Measurements from ENCODE around the gene WDR70.
"Not testable (repeated sequence)": the region's sequence is repeated elsewhere in the genome, so short reads cannot be mapped to it uniquely, and the experiment has no call there.

WDR70 gene

GRCh38 chr5:37640088-37640487 is 261.0 kb downstream of the WDR70 start:
- no peak for DNase-seq (ENCODE audit: low read depth in 2 of 2)

- DNase-seq (ENCODE audit: low read depth in 2 of 2), result no peak
Measured at GRCh38 chr5:37641933-37642332, 262.8 kb downstream of the WDR70 start.

- no peak for DNase-seq (ENCODE audit: low read depth in 2 of 2)
Measured at GRCh38 chr5:37645707-37646106, 266.6 kb downstream of the WDR70 start.

- DNase-seq (ENCODE audit: low read depth in 2 of 2), result not testable (repeated sequence)
Measured at GRCh38 chr5:37654566-37654965, 275.4 kb downstream of the WDR70 start.

- DNase-seq (ENCODE audit: low read depth in 2 of 2), result no peak
Measured at GRCh38 chr5:37657046-37657445, 277.9 kb downstream of the WDR70 start.

GRCh38 chr5:37658440-37658839 is 279.3 kb downstream of the WDR70 start:
- no peak for DNase-seq (ENCODE audit: low read depth in 2 of 2)

GRCh38 chr5:37660319-37660718 is 281.2 kb downstream of the WDR70 start:
- DNase-seq (ENCODE audit: low read depth in 2 of 2), result no peak

- no peak for DNase-seq (ENCODE audit: low read depth in 2 of 2)
Measured at GRCh38 chr5:37661227-37661920, 282.3 kb downstream of the WDR70 start.

- DNase-seq (ENCODE audit: low read depth in 2 of 2), result no peak
Measured at GRCh38 chr5:37661951-37662350, 282.8 kb downstream of the WDR70 start.

GRCh38 chr5:37662362-37662761 is 283.2 kb downstream of the WDR70 start:
- no peak for DNase-seq (ENCODE audit: low read depth in 2 of 2)

GRCh38 chr5:37662789-37663485 is 283.8 kb downstream of the WDR70 start:
- DNase-seq (ENCODE audit: low read depth in 2 of 2), result no peak

GRCh38 chr5:37663538-37663937 is 284.4 kb downstream of the WDR70 start:
- no peak for DNase-seq (ENCODE audit: low read depth in 2 of 2)

GRCh38 chr5:37664551-37664950 is 285.4 kb downstream of the WDR70 start:
- no peak for DNase-seq (ENCODE audit: low read depth in 2 of 2)

GRCh38 chr5:37665272-37665671 is 286.2 kb downstream of the WDR70 start:
- no peak for DNase-seq (ENCODE audit: low read depth in 2 of 2)

GRCh38 chr5:37665889-37666288 is 286.8 kb downstream of the WDR70 start:
- DNase-seq (ENCODE audit: low read depth in 2 of 2), result no peak

- DNase-seq (ENCODE audit: low read depth in 2 of 2), result no peak
Measured at GRCh38 chr5:37667430-37667829, 288.3 kb downstream of the WDR70 start.

GRCh38 chr5:37667846-37668245 is 288.7 kb downstream of the WDR70 start:
- DNase-seq (ENCODE audit: low read depth in 2 of 2), result no peak

- no peak for DNase-seq (ENCODE audit: low read depth in 2 of 2)
Measured at GRCh38 chr5:37668524-37669047, 289.5 kb downstream of the WDR70 start.

GRCh38 chr5:37672118-37672588 is 293.0 kb downstream of the WDR70 start:
- DNase-seq (ENCODE audit: low read depth in 2 of 2), result not testable (repeated sequence)

- not testable (repeated sequence) for DNase-seq (ENCODE audit: low read depth in 2 of 2)
Measured at GRCh38 chr5:37674361-37674760, 295.2 kb downstream of the WDR70 start.

GRCh38 chr5:37679326-37679725 is 300.2 kb downstream of the WDR70 start:
- DNase-seq (ENCODE audit: low read depth in 2 of 2), result not testable (repeated sequence)

GRCh38 chr5:37679903-37680302 is 300.8 kb downstream of the WDR70 start:
- DNase-seq (ENCODE audit: low read depth in 2 of 2), result not testable (repeated sequence)

- DNase-seq (ENCODE audit: low read depth in 2 of 2), result no peak
Measured at GRCh38 chr5:37683072-37683471, 304.0 kb downstream of the WDR70 start.

All from stimulated activated CD4-positive, alpha-beta T cell treated with anti-CD3 and anti-CD28 coated beads, Interleukin-1b, Interleukin-23, amount 100 ng/mL, for 1 hour (primary cell).